ENCODE measurements around the gene IDH3A.

DNA sequence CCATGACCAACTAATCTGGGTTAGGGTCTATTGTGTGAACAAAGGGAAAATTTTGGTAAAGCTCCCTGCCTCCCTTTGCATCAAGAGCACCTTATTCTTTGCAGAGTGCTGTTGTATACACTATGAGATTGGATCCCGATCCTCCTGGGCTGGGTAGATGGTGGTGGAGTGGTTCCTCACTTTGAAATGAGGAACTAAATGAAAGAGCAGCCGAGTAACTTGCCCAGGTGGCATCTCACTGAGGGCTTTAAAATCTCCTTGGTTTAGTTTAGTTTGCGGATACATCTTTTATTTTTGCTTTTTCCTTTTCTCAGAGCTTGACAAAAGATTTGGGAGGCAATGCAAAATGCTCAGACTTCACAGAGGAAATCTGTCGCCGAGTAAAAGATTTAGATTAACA lies 19.4 kb downstream of the IDH3A start:
- TF ChIP-seq, protein P1, sequence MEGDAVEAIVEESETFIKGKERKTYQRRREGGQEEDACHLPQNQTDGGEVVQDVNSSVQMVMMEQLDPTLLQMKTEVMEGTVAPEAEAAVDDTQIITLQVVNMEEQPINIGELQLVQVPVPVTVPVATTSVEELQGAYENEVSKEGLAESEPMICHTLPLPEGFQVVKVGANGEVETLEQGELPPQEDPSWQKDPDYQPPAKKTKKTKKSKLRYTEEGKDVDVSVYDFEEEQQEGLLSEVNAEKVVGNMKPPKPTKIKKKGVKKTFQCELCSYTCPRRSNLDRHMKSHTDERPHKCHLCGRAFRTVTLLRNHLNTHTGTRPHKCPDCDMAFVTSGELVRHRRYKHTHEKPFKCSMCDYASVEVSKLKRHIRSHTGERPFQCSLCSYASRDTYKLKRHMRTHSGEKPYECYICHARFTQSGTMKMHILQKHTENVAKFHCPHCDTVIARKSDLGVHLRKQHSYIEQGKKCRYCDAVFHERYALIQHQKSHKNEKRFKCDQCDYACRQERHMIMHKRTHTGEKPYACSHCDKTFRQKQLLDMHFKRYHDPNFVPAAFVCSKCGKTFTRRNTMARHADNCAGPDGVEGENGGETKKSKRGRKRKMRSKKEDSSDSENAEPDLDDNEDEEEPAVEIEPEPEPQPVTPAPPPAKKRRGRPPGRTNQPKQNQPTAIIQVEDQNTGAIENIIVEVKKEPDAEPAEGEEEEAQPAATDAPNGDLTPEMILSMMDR (conservative IDR thresholded peaks at IDR 0.05): no peak
- TF ChIP-seq ZFX (IDR thresholded peaks at IDR 0.05): no peak
